K562 (cell line): ENCODE data around the gene SCAF11. TPM values are rescaled to one million over a fixed set of nuclear protein-coding genes. Genes with fewer than 3 reads are reported as not detected.

ENCODE experiments used
- CHD7 ChIP-seq: fragments of 200-600 bp; sonication (generic); IDR thresholded peaks from one replicate; pipeline ENCODE4 v1.6.1; 2012; ENCODE audit warnings: mild to moderate bottlenecking, low read depth, low read length, inconsistent platforms
- ETS1 ChIP-seq: conservative IDR thresholded peaks from 2 replicates; pipeline ENCODE4 v1.6.1; 2011; ENCODE audit warnings: low read depth, mild to moderate bottlenecking, low read length; ENCODE audit not compliant: control insufficient read depth
- KLF10 ChIP-seq: fragments of 250-450 bp; sonication (Bioruptor Pico); IDR thresholded peaks from 2 replicates; pipeline ENCODE4 v1.6.1; 2021; ENCODE audit warnings: matching md5 sums
- OTX1 ChIP-seq: fragments of 450-650 bp; formaldehyde crosslinking; IDR thresholded peaks from 2 replicates; pipeline ENCODE4 v1.4.0; 2022; ENCODE audit warnings: mild to moderate bottlenecking
- SMAD3 ChIP-seq: fragments of 450-650 bp; formaldehyde crosslinking; conservative IDR thresholded peaks from 2 replicates; pipeline ENCODE4 v1.4.0; 2020; ENCODE audit warnings: mild to moderate bottlenecking
- ZBTB17 ChIP-seq: fragments of 450-650 bp; formaldehyde crosslinking; IDR thresholded peaks from 2 replicates; pipeline ENCODE4 v1.4.0; 2020; ENCODE audit warnings: mild to moderate bottlenecking
- ZNF518B ChIP-seq: fragments of 250-450 bp; sonication (Bioruptor Pico); IDR thresholded peaks from 2 replicates; pipeline ENCODE4 v1.5.0; 2021; ENCODE audit warnings: mild to moderate bottlenecking, moderate library complexity
- ZNF639 ChIP-seq, 2 experiments: fragments of 200-800 bp in 1 of 2; sonication (Bioruptor generic) in 1 of 2; sonication (generic) in 1 of 2; formaldehyde crosslinking in 1 of 2; IDR thresholded peaks in 1 of 2; conservative IDR thresholded peaks in 1 of 2; 2 replicates each; pipeline versions ENCODE4 v1.5.0 to v1.6.1; 2016 to 2020; ENCODE audit warnings: missing compliant biosample characterization in 1 of 2, missing genetic modification characterization in 1 of 2, missing genetic modification reagents in 1 of 2
- polyA plus RNA-seq, 8 experiments: library from polyadenylated mRNA; depleted of rRNA in 4 of 8; stranded (reverse) in 5 of 8; unstranded in 3 of 8; fragments of >200 nt; fragmentation: Nextera tagmentation in 2 of 8; fragmentation: Illumina TruSeq in 1 of 8; extraction: Ambion mirVana in 2 of 8; extraction: Trizol in 1 of 8; gene quantifications; 2 replicates each; pipeline versions ENCODE4 v1.2.1 to v1.2.3, GENCODE V29; 2011 to 2014; ENCODE audit warnings: inconsistent platforms in 1 of 8, missing spikeins in 1 of 8
- total RNA-seq, 7 experiments: library from RNA; depleted of rRNA in 6 of 7; stranded (reverse); fragments of >200 nt in 6 of 7; fragmentation: Illumina TruSeq in 2 of 7; extraction: Trizol in 2 of 7; gene quantifications; 2 replicates each; pipeline versions ENCODE4 v1.2.1 to v1.2.3, GENCODE V29; 2011 to 2021; ENCODE audit warnings: low replicate concordance in 1 of 7

The SCAF11 gene
- total and polyA plus RNA-seq, 9 of the 15 experiments (the other 6 are each of a cell fraction or from before 2014, with no cell fraction given) = 30.4 to 119 (median 80.0) TPM

- TF ChIP-seq CHD7 (no peak), OTX1 (CRISPR knock-in tag) (no peak), ZNF518B (CRISPR knock-in tag) (no peak), SMAD3 (CRISPR knock-in tag) (no peak), KLF10 (CRISPR knock-in tag) (no peak), ZNF639 (CRISPR knock-in tag; conservative IDR thresholded peaks at IDR 0.05 in 1 of 2, IDR thresholded peaks at IDR 0.05 in 1 of 2) (no peak), ZBTB17 (CRISPR knock-in tag) (no peak; the same call in 1 of the 2 replicates), ETS1 (0 out of 2 replicates have a peak, but pooled peaks have one; percentile 1)
These were observed 480 bp downstream of the SCAF11 start (continued) for GRCh38 chr12:45989721-45990467.
